H1 (cell line): ENCODE results near the gene RPS15. TPM values are rescaled to one million over a fixed set of nuclear protein-coding genes. Genes with fewer than 3 reads are reported as not detected.

Source experiments
- CBX5 ChIP-seq: fragments of 300-800, 300-1000 bp; sonication (generic); IDR thresholded peaks from 2 replicates; pipeline ENCODE4 v1.7.1; 2016; ENCODE audit warnings: antibody characterized with exemption, low read length, low read depth
- CBX8 ChIP-seq: fragments of 300-800, 300-1000 bp; sonication (generic); IDR thresholded peaks from 2 replicates; pipeline ENCODE4 v1.7.1; 2016; ENCODE audit warnings: low read depth, low read length, borderline replicate concordance
- CHD7 ChIP-seq: fragments of 300-600 bp; sonication (generic); IDR thresholded peaks from 2 replicates; pipeline ENCODE4 v1.7.1; 2012; ENCODE audit warnings: low read length, moderate library complexity, mild to moderate bottlenecking, inconsistent platforms; ENCODE audit not compliant: insufficient replicate concordance
- EGR1 ChIP-seq: IDR thresholded peaks from 2 replicates; pipeline ENCODE4 v1.6.1; 2011; ENCODE audit warnings: low read depth, low read length, borderline replicate concordance
- KDM1A ChIP-seq: fragments of 200-600, 300-600 bp; sonication (generic); IDR thresholded peaks from 2 replicates; pipeline ENCODE4 v1.7.1; 2016; ENCODE audit warnings: mild to moderate bottlenecking, low read length, borderline replicate concordance
- MAFK ChIP-seq: IDR thresholded peaks from 2 replicates; pipeline ENCODE4 v1.6.1; 2012; ENCODE audit warnings: low read depth, mild to moderate bottlenecking, improper control_type of control experiment, low read length
- POLR2A ChIP-seq, 2 experiments: IDR thresholded peaks; 1 replicate in 1 of 2; 2 replicates in 1 of 2; pipeline ENCODE4 v1.6.1; 2011; ENCODE audit warnings: low read depth in 2 of 2, low read length in 2 of 2, mild to moderate bottlenecking in 2 of 2; ENCODE audit errors: control extremely low read depth in 1 of 2
- TEAD4 ChIP-seq: IDR thresholded peaks from 2 replicates; pipeline ENCODE4 v1.6.1; 2012; ENCODE audit warnings: low read depth, low read length, inconsistent platforms, mixed read lengths
- polyA plus RNA-seq, 7 experiments: library from polyadenylated mRNA; depleted of rRNA in 3 of 7; stranded (reverse) in 5 of 7; unstranded in 2 of 7; fragments of >200 nt in 5 of 7; fragments of 200-250 nt in 2 of 7; gene quantifications; 1 replicate in 5 of 7; 2 replicates in 1 of 7; 4 replicates in 1 of 7; pipeline versions ENCODE4 v1.2.1 to v1.2.3, GENCODE V29; 2011 to 2013; ENCODE audit warnings: missing spikeins in 2 of 7, mixed read lengths in 2 of 7
- total RNA-seq: library from RNA; stranded (reverse); fragmentation: NEBNext Ultra II Directional; extraction: Animal tissue kit (Norgen Biotek cat#: 25700); gene quantifications from 2 replicates; pipeline ENCODE4 v1.2.1, GENCODE V29; 2021
- TF ChIP-seq, protein P1 (sequence below): IDR thresholded peaks from 2 replicates; pipeline ENCODE4 v1.6.1; 2012; ENCODE audit warnings: inconsistent platforms
- TF ChIP-seq, protein P2 (sequence below): IDR thresholded peaks from 2 replicates; pipeline ENCODE4 v1.6.1; 2011; ENCODE audit warnings: low read length, improper control_type of control experiment

RPS15 gene
- total and polyA plus RNA-seq, 2 of the 8 experiments (the other 6 are each of a cell fraction or from before 2014, with no cell fraction given), result 1,562 to 3,890 TPM

DNA sequence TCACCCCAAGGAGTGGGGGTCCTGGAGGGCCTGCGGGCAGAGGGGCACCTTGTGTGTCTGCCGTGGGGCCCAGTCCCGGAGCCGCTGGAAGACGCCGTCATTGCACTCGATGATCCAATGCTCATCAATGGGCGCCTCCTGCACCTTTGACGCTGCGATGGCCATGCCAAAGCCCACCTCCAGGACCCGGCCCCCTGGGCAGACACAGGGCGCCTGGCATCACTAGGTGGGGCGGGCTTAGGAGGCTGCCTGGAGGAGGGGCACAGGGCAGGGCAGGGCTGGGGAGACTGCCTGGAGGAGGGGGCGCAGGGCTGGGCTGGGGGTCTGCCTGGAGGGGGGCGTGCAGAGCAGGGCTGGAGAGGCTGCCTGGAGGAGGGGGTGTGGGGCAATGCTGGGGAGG is 38.5 kb upstream of the RPS15 start (continued):
- no peak for TF ChIP-seq CHD7
- TF ChIP-seq POLR2A (IDR thresholded peaks at IDR 0.05; ENCODE audit: control extremely low read depth in 1 of 2, low read depth in 2 of 2, low read length in 2 of 2), result no peak
- TF ChIP-seq, protein P1, sequence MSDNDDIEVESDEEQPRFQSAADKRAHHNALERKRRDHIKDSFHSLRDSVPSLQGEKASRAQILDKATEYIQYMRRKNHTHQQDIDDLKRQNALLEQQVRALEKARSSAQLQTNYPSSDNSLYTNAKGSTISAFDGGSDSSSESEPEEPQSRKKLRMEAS, result no peak
- TF ChIP-seq TEAD4, result no peak
- TF ChIP-seq MAFK, result no peak
- TF ChIP-seq CBX5, result no peak
- TF ChIP-seq, protein P2, sequence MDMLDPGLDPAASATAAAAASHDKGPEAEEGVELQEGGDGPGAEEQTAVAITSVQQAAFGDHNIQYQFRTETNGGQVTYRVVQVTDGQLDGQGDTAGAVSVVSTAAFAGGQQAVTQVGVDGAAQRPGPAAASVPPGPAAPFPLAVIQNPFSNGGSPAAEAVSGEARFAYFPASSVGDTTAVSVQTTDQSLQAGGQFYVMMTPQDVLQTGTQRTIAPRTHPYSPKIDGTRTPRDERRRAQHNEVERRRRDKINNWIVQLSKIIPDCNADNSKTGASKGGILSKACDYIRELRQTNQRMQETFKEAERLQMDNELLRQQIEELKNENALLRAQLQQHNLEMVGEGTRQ, result no peak
- no peak for TF ChIP-seq KDM1A
- TF ChIP-seq CBX8, result no peak
- TF ChIP-seq EGR1, result no peak
